HepG2 (cell line): ENCODE measurements around the gene HAUS2. TPM values are rescaled to one million over a fixed set of nuclear protein-coding genes. Genes with fewer than 3 reads are reported as not detected.

ENCODE experiments used
- ATAC-seq: fragments of 200-7000 bp; cut with Tn5 transposase; 3 replicates; pipeline ENCODE4 v1.9.1; 2020; ENCODE audit warnings: mild to moderate bottlenecking, moderate library complexity
- BruUV-seq: library from RNA; stranded (reverse); fragments of 400-500 nt; replicated peaks from 2 replicates; lab custom pipeline; 2021; lab: Mats Ljungman, UMichigan
- CTCF ChIA-PET: fragments of 300-600 bp; formaldehyde crosslinking; extraction: SDS; loops from one replicate; lab custom pipeline; 2021; ENCODE audit warnings: low total read pairs, inconsistent platforms, low intra/inter-chr PET ratio; lab: Yijun Ruan, JAX
- POLR2A ChIA-PET: fragments of 350-600 bp; sonication (Branson Sonifier 250); formaldehyde crosslinking; loops from one replicate; lab custom pipeline; 2020; ENCODE audit warnings: antibody characterized with exemption, inconsistent platforms; lab: Yijun Ruan, JAX
- DNase-seq: peaks from one replicate; pipeline ENCODE4 v3.0.0-alpha.2; 2015; ENCODE audit warnings: low spot score
- FAIRE-seq: peaks from 3 replicates; lab custom pipeline; 2011; peaks lifted over from hg19 to GRCh38; lab: Jason Lieb, UNC
- H2AFZ ChIP-seq: one replicate; pipeline ENCODE4 v1.6.1; 2011; ENCODE audit warnings: low read length, inconsistent platforms
- H3K27ac ChIP-seq: fragments of 300-600 bp; 3 replicates; pipeline ENCODE4 v1.8.0; 2011; ENCODE audit warnings: mixed run types, mild to moderate bottlenecking, mixed read lengths, low read length, inconsistent platforms; ENCODE audit not compliant: insufficient read depth; ENCODE audit errors: extremely low read length
- H3K27me3 ChIP-seq, 2 experiments: fragments of 200-600 bp in 1 of 2; 2 replicates in 1 of 2; 3 replicates in 1 of 2; pipeline versions ENCODE4 v1.6.0 to v1.8.0; 2011; ENCODE audit warnings: low read length in 2 of 2, mild to moderate bottlenecking in 2 of 2, moderate library complexity in 2 of 2, inconsistent platforms in 1 of 2; ENCODE audit not compliant: insufficient read depth in 2 of 2, control insufficient read depth in 1 of 2
- H3K36me3 ChIP-seq, 2 experiments: fragments of 200-600 bp in 1 of 2; replicated peaks in 1 of 2; 2 replicates in 1 of 2; 3 replicates in 1 of 2; pipeline versions ENCODE4 v1.5.1 to v1.8.0; 2011; ENCODE audit warnings: low read length in 2 of 2, inconsistent platforms in 1 of 2; ENCODE audit not compliant: insufficient read depth in 2 of 2, control insufficient read depth in 1 of 2
- H3K4me1 ChIP-seq: 2 replicates; pipeline ENCODE4 v1.5.1; 2012; ENCODE audit warnings: low read length, inconsistent platforms; ENCODE audit not compliant: insufficient read depth
- H3K4me2 ChIP-seq: 2 replicates; pipeline ENCODE4 v1.6.0; 2011; ENCODE audit warnings: low read depth, low read length, inconsistent platforms
- H3K4me3 ChIP-seq, 3 experiments: fragments of 200-600 bp in 1 of 3; sonication (generic), shearing (Covaris generic) in 1 of 3; replicated peaks in 1 of 3; 2 replicates each; pipeline ENCODE4 v1.5.1; 2011 to 2016; ENCODE audit warnings: low read length in 3 of 3, inconsistent platforms in 2 of 3, low read depth in 2 of 3, mild to moderate bottlenecking in 2 of 3, control low read depth in 1 of 3, mixed read lengths in 1 of 3; ENCODE audit not compliant: insufficient read depth in 1 of 3
- H3K79me2 ChIP-seq: one replicate; pipeline ENCODE4 v1.6.1; 2011; ENCODE audit warnings: low read length, inconsistent platforms; ENCODE audit not compliant: insufficient read depth
- H3K9ac ChIP-seq: 2 replicates; pipeline ENCODE4 v1.6.0; 2011; ENCODE audit warnings: mild to moderate bottlenecking, low read depth, low read length, inconsistent platforms; ENCODE audit not compliant: insufficient read depth
- H3K9me3 ChIP-seq: 2 replicates; pipeline ENCODE4 v1.5.1; 2012; ENCODE audit warnings: mild to moderate bottlenecking, low read length
- H4K20me1 ChIP-seq: 2 replicates; pipeline ENCODE4 v1.6.0; 2011; ENCODE audit warnings: inconsistent platforms, mild to moderate bottlenecking, low read length, moderate library complexity; ENCODE audit not compliant: insufficient read depth
- HMGA1 ChIP-seq: sonication (generic); formaldehyde crosslinking; conservative IDR thresholded peaks from 2 replicates; pipeline ENCODE4 v1.4.0; 2020; ENCODE audit warnings: missing genetic modification reagents
- NR2F2 ChIP-seq: IDR thresholded peaks from 2 replicates; pipeline ENCODE4 v1.6.1; 2012; ENCODE audit warnings: low read depth, inconsistent platforms, borderline replicate concordance
- SP1 ChIP-seq, 2 experiments: fragments of 450-650 bp in 1 of 2; sonication (generic) in 1 of 2; formaldehyde crosslinking in 1 of 2; IDR thresholded peaks; 2 replicates each; pipeline versions ENCODE4 v1.4.0 to v1.6.1; 2016 to 2020; ENCODE audit warnings: missing genetic modification reagents in 1 of 2
- ZNF343 ChIP-seq: sonication (generic); formaldehyde crosslinking; IDR thresholded peaks from 2 replicates; pipeline ENCODE4 v1.4.0; 2020; ENCODE audit warnings: mild to moderate bottlenecking, missing genetic modification reagents
- ZNF430 ChIP-seq: sonication (generic); formaldehyde crosslinking; IDR thresholded peaks from 2 replicates; pipeline ENCODE4 v1.9.0; 2021; ENCODE audit warnings: mild to moderate bottlenecking, missing genetic modification reagents
- ZNF546 ChIP-seq: sonication (generic); formaldehyde crosslinking; conservative IDR thresholded peaks from 2 replicates; pipeline ENCODE4 v1.8.1; 2023; ENCODE audit warnings: mild to moderate bottlenecking, missing genetic modification reagents
- ZNF552 ChIP-seq: sonication (generic); formaldehyde crosslinking; IDR thresholded peaks from 2 replicates; pipeline ENCODE4 v1.9.0; 2022; ENCODE audit warnings: missing genetic modification reagents, mild to moderate bottlenecking, borderline replicate concordance
- ZNF577 ChIP-seq: sonication (generic); formaldehyde crosslinking; IDR thresholded peaks from 2 replicates; pipeline ENCODE4 v1.4.0; 2020; ENCODE audit warnings: mild to moderate bottlenecking, low read depth, missing genetic modification reagents, borderline replicate concordance
- ZNF644 ChIP-seq: IDR thresholded peaks from 2 replicates; pipeline ENCODE4 v1.6.1; 2016; ENCODE audit warnings: low read depth
- WGBS: methylation state at CpG from one replicate; pipeline ENCODE4 v1.1.6; 2017; ENCODE audit warnings: low lambda C conversion rate; 5-methylcytosine and 5-hydroxymethylcytosine counted together
- in situ Hi-C: cut with HindIII; loops from 2 replicates; pipeline ENCODE4 v1.10.0; 2017; ENCODE audit warnings: low pct_unique_long_range_greater_than_20kb; ENCODE audit not compliant: extremely low pct_ligation_motif_present
- intact Hi-C: fragments of 100-400 bp; cut with micrococcal nuclease; formaldehyde crosslinking; loops from one replicate; pipeline ENCODE4 v1.10.0; 2022; ENCODE audit not compliant: unreplicated experiment
- polyA plus RNA-seq, 8 experiments: library from polyadenylated mRNA; depleted of rRNA in 3 of 8; stranded (reverse) in 7 of 8; unstranded in 1 of 8; fragments of >200 nt; fragmentation: Illumina TruSeq in 4 of 8; extraction: Trizol in 4 of 8; gene quantifications; 2 replicates each; pipeline versions ENCODE4 v1.2.1 to v1.2.3, GENCODE V29; 2011 to 2016; ENCODE audit warnings: low read depth in 4 of 8, missing spikeins in 1 of 8, mixed read lengths in 1 of 8; ENCODE audit not compliant: insufficient read depth in 1 of 8
- total RNA-seq, 5 experiments: library from RNA; depleted of rRNA; stranded (reverse); fragments of >200 nt; fragmentation: Illumina TruSeq; extraction: Trizol; gene quantifications; 2 replicates each; pipeline ENCODE4 v1.2.3, GENCODE V29; 2016; ENCODE audit warnings: low read depth in 1 of 5
- TF ChIP-seq, protein P1 (sequence below): sonication (generic); formaldehyde crosslinking; IDR thresholded peaks from 2 replicates; pipeline ENCODE4 v1.4.0; 2020; ENCODE audit warnings: missing genetic modification reagents, borderline replicate concordance
- TF ChIP-seq, protein P2 (sequence below): sonication (generic); formaldehyde crosslinking; conservative IDR thresholded peaks from 2 replicates; pipeline ENCODE4 v1.8.0; 2022; ENCODE audit warnings: mild to moderate bottlenecking, moderate library complexity, missing genetic modification reagents

The HAUS2 gene
- total and polyA plus RNA-seq, 2 of the 13 experiments (the other 11 are each of a cell fraction or from before 2014, with no cell fraction given), result 11.6 to 32.9 TPM

DNA sequence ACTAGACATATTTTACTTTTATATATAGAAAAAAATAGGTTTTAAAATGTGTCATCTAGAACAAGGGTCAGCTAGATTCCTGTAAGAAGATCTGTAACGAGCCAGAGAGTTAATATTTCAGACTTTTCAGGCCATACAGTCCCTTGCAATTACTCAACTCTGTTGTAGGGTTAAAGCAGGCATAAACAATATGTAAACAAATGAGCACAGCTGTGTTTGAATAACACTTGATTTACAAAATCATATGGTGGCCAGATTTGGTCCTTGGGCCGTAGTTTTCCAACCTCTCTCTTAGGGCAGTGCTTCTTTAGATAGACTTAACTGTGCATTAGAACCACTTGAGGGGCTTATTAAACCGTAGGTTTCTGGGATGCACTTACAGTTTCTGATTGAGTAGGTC lies 19.7 kb upstream of the HAUS2 start:
- ChIA-PET POLR2A (no interaction called here), CTCF (no interaction called here)
- Histone ChIP-seq H3K4me2 (no peak overlapping the region), H3K27me3 (no peaks in the 10 kb centered on the region), H3K79me2 (no peaks in the 10 kb centered on the region), H3K9ac (no peak overlapping the region), H4K20me1 (no peaks in the 10 kb centered on the region), H3K36me3 (peaks cover 7 to 49% of the 10 kb centered on the region in 2 experiments), H3K9me3 (no peaks in the 10 kb centered on the region), H3K4me1 (no peaks in the 10 kb centered on the region), H2AFZ (no peak overlapping the region), H3K27ac (no peak overlapping the region), H3K4me3 (no peak overlapping the region)
- ATAC-seq, result no peak
- no peak for FAIRE-seq
- TF ChIP-seq, protein P1, sequence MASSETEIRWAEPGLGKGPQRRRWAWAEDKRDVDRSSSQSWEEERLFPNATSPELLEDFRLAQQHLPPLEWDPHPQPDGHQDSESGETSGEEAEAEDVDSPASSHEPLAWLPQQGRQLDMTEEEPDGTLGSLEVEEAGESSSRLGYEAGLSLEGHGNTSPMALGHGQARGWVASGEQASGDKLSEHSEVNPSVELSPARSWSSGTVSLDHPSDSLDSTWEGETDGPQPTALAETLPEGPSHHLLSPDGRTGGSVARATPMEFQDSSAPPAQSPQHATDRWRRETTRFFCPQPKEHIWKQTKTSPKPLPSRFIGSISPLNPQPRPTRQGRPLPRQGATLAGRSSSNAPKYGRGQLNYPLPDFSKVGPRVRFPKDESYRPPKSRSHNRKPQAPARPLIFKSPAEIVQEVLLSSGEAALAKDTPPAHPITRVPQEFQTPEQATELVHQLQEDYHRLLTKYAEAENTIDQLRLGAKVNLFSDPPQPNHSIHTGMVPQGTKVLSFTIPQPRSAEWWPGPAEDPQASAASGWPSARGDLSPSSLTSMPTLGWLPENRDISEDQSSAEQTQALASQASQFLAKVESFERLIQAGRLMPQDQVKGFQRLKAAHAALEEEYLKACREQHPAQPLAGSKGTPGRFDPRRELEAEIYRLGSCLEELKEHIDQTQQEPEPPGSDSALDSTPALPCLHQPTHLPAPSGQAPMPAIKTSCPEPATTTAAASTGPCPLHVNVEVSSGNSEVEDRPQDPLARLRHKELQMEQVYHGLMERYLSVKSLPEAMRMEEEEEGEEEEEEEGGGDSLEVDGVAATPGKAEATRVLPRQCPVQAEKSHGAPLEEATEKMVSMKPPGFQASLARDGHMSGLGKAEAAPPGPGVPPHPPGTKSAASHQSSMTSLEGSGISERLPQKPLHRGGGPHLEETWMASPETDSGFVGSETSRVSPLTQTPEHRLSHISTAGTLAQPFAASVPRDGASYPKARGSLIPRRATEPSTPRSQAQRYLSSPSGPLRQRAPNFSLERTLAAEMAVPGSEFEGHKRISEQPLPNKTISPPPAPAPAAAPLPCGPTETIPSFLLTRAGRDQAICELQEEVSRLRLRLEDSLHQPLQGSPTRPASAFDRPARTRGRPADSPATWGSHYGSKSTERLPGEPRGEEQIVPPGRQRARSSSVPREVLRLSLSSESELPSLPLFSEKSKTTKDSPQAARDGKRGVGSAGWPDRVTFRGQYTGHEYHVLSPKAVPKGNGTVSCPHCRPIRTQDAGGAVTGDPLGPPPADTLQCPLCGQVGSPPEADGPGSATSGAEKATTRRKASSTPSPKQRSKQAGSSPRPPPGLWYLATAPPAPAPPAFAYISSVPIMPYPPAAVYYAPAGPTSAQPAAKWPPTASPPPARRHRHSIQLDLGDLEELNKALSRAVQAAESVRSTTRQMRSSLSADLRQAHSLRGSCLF (CRISPR knock-in tag), result no peak
- TF ChIP-seq ZNF644 (CRISPR knock-in tag), result no peak
- TF ChIP-seq ZNF430 (CRISPR knock-in tag), result no peak
- TF ChIP-seq, protein P2, sequence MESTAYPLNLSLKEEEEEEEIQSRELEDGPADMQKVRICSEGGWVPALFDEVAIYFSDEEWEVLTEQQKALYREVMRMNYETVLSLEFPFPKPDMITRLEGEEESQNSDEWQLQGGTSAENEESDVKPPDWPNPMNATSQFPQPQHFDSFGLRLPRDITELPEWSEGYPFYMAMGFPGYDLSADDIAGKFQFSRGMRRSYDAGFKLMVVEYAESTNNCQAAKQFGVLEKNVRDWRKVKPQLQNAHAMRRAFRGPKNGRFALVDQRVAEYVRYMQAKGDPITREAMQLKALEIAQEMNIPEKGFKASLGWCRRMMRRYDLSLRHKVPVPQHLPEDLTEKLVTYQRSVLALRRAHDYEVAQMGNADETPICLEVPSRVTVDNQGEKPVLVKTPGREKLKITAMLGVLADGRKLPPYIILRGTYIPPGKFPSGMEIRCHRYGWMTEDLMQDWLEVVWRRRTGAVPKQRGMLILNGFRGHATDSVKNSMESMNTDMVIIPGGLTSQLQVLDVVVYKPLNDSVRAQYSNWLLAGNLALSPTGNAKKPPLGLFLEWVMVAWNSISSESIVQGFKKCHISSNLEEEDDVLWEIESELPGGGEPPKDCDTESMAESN, result no peak
- no peak for TF ChIP-seq NR2F2
- TF ChIP-seq ZNF552 (CRISPR knock-in tag), result no peak
- TF ChIP-seq ZNF577 (CRISPR knock-in tag), result no peak
- no peak for TF ChIP-seq SP1 (IDR thresholded peaks at IDR 0.05)
- no peak for TF ChIP-seq SP1 (CRISPR knock-in tag; IDR thresholded peaks at IDR 0.05)
- no peak for TF ChIP-seq ZNF343 (CRISPR knock-in tag)
- TF ChIP-seq ZNF546 (CRISPR knock-in tag), result no peak
- TF ChIP-seq HMGA1, result no peak
- intact Hi-C loops (no loop called here), in situ Hi-C loops (no loop called here)
- DNase-seq, result no peak
- WGBS, result 93% methylated on average over 3 of the region's 3 CpGs
- no TSS peak for BruUV-seq
